Activated T-helper 2 cell treated with anti-CD3 and anti-CD28 coated beads, Interferon-gamma antibody, Interleukin-2, Interleukin-4, amounts not matched to agents 10 μg/mL and 5 μg/mL and 100 μg/mL, durations not matched to agents 14 hours and 24 hours and 36 hours (primary cell): ENCODE data around the gene NIN. TPM values are rescaled to one million over a fixed set of nuclear protein-coding genes. Genes with fewer than 3 reads are reported as not detected.

Experiments
- DNase-seq: peaks from one replicate; pipeline ENCODE4 v3.0.0; 2021; ENCODE audit warnings: low spot score
- H3K27ac Mint-ChIP-seq: one replicate; pipeline ENCODE4 v1.8.0; 2021; ENCODE audit warnings: mixed read lengths
- H3K27me3 Mint-ChIP-seq: one replicate; pipeline ENCODE4 v1.8.0; 2021; ENCODE audit warnings: low read depth, mixed read lengths
- H3K36me3 Mint-ChIP-seq: one replicate; pipeline ENCODE4 v1.8.0; 2021; ENCODE audit warnings: low read depth, mixed read lengths
- H3K4me1 Mint-ChIP-seq: one replicate; pipeline ENCODE4 v1.8.0; 2021; ENCODE audit warnings: low read depth, mixed read lengths
- H3K4me3 Mint-ChIP-seq: one replicate; pipeline ENCODE4 v1.8.0; 2021; ENCODE audit warnings: low read depth, mild to moderate bottlenecking, moderate library complexity, mixed read lengths
- H3K9me3 Mint-ChIP-seq: one replicate; pipeline ENCODE4 v1.8.0; 2021; ENCODE audit warnings: mixed read lengths
- intact Hi-C: fragments of 100-400 bp; cut with micrococcal nuclease; formaldehyde crosslinking; loops from one replicate; pipeline ENCODE4 v1.15.1; 2023
- total RNA-seq: library from RNA; stranded (reverse); gene quantifications from 2 replicates; pipeline ENCODE4 v1.2.3, GENCODE V29; 2022

NIN gene
- total RNA-seq, 1 donor from 2014 or later: 45.1 TPM

DNA sequence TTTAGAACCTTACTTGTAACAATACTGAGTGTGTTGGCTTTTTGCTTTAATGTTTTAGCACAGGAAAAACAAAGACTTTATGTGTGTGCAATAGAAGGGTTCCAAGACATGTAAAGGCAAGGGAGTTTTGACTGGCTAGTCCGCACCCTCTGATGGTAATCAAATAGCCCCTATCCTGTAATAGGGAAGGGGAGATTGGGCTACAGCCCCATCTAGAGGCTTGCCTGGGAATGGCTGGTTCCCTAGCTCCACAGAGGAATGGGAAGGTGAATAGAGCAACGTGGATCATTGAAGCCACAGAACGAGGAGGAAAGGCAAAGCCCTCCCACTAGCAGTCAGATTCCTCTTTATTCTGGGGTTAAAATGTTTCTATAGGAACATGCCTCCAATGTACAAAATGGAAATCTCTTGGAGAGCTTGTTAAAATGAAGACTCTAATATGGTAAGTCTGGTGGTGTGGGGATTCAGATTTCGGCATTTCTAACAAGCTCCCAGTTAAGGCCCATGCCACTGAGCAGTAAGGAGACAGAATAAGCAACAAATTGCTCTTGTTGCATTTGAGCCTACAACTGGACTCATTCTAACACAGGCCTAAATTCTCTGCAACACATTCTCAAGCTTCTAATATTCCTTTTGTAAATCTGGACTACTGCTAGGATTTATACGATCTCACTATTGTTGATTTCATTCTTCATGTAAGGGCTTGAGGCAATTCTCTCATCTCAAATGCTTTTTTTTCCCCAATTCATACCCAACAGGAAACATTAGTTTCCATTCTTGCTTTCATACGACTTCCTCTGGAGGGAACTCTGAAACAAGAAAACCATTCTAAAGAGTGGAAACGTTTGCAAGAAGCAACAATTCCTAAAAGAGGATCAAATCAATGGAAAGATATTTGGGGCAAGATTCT is 57.1 kb downstream of the NIN start:
- H3K27ac Mint-ChIP-seq: no peak overlapping the region
- peaks cover 58% of the 10 kb centered on the region for H3K36me3 Mint-ChIP-seq
- intact Hi-C loops: loop anchor here (1.0 kb wide), 1 partner anchor 231 kb away; no protein-coding TSS in a partner anchor
- H3K4me3 Mint-ChIP-seq: no peak overlapping the region
- DNase-seq: no peak
- H3K9me3 Mint-ChIP-seq: no peaks in the 10 kb centered on the region
- peaks cover 15% of the 10 kb centered on the region for H3K4me1 Mint-ChIP-seq
- no peaks in the 10 kb centered on the region for H3K27me3 Mint-ChIP-seq

DNA sequence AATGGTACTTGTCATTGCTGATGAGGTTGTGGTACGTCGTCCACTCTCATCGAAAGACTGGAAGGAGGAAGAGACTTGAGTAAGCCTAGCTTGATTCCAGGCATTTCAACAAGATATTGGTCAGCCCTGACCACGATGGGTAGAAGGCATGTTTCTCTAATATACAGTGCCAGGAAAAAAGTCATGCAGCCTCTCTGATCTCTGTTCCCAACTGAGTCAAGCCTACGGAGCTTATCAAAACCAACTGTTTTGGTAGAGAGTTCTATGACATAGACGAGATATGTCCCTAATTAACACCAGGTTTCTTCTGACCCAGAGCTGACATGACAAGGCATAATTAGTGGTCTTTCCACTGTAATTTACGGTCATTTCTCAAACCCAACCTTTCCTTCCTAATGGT is 58.5 kb downstream of the NIN start:
- H3K4me1 Mint-ChIP-seq: peaks cover 10% of the 10 kb centered on the region
- peaks cover 66% of the 10 kb centered on the region for H3K36me3 Mint-ChIP-seq
- H3K4me3 Mint-ChIP-seq: no peak overlapping the region
- no peaks in the 10 kb centered on the region for H3K27me3 Mint-ChIP-seq
- H3K9me3 Mint-ChIP-seq: no peaks in the 10 kb centered on the region
- no peak for DNase-seq
- intact Hi-C loops: no loop called here
- no peak overlapping the region for H3K27ac Mint-ChIP-seq

DNA sequence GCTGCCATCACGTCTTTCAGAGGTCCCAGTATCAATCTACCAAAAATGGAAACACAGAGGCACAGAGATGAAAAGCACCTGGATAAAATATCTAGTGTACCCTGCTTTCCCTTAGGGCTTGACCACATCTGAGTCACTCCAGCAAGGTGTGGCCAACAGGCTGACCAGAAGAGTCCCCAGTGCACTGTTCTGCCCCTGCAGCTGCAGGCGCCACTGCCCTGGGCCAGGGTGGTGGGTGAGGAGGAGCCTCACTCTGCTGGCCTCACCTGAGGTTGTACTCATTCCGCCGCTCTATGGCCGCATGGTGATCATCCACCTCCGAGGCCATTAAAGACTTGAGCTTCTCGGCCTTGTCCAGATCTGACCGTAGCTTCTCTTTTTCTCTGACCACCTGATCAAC is 60.4 kb downstream of the NIN start:
- Mint-ChIP-seq H3K27ac (no peak overlapping the region), H3K4me1 (peaks cover 8% of the 10 kb centered on the region), H3K27me3 (no peaks in the 10 kb centered on the region), H3K4me3 (no peak overlapping the region), H3K36me3 (peaks cover 67% of the 10 kb centered on the region), H3K9me3 (no peaks in the 10 kb centered on the region)
- no peak for DNase-seq
- intact Hi-C loops: no loop called here

DNA sequence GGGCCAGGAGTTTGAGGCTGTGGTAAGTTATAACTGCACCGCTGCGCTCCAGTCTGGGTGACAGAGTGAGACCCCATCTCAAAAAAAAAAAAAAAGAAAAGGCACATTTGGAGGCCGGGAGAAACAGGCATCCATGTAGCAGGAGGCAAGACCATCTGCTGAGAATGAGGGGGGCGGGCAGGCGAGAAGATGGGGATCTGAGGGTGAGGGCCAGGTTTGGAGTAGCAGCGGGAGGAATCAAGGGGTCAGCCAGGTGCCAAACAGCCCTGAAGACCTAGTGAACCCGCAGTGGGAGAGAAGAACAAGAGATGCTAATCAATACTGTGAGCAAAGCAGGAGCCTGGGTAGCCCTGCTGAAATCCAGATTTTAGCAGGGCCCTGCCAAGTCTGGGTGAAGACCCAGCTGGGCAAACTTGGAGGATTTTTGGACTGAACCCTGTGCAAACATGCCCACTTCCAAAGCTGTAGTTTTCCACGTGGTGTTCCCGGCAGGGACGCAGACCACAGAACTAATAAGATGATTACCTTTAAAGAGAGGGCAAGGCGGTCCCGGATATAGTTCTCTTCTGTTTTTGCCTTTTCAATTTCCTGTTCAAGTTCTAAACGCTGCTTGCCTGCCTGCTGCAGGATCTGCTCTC is 61.0 kb downstream of the NIN start:
- H3K36me3 Mint-ChIP-seq: peaks cover 68% of the 10 kb centered on the region
- peaks cover 8% of the 10 kb centered on the region for H3K4me1 Mint-ChIP-seq
- H3K27ac Mint-ChIP-seq: no peak overlapping the region
- H3K9me3 Mint-ChIP-seq: no peaks in the 10 kb centered on the region
- intact Hi-C loops: no loop called here
- H3K27me3 Mint-ChIP-seq: no peaks in the 10 kb centered on the region
- DNase-seq: no peak
- no peak overlapping the region for H3K4me3 Mint-ChIP-seq

DNA sequence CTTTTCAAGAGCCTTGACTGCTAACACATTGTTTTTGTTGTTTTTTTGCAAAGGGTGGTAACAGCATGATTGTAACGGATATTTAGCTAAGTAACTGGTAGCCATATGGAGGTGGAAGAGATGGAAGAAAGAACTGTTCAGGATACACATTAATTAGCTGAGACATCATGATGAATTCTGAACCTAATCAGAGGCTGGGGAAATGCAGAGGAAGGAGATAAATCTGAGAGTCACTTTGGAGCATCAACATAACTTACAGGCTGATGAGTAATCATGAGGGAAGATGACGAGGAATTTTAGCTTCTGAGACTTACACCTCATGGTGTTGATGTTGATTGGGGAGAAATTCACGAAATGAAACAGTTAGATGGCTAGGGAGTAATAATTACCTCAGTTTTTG is 62.3 kb downstream of the NIN start:
- Mint-ChIP-seq H3K36me3 (peaks cover 70% of the 10 kb centered on the region), H3K4me3 (no peak overlapping the region), H3K27ac (no peak overlapping the region), H3K27me3 (no peaks in the 10 kb centered on the region), H3K4me1 (peaks cover 3% of the 10 kb centered on the region), H3K9me3 (no peaks in the 10 kb centered on the region)
- intact Hi-C loops: no loop called here
- no peak for DNase-seq

DNA sequence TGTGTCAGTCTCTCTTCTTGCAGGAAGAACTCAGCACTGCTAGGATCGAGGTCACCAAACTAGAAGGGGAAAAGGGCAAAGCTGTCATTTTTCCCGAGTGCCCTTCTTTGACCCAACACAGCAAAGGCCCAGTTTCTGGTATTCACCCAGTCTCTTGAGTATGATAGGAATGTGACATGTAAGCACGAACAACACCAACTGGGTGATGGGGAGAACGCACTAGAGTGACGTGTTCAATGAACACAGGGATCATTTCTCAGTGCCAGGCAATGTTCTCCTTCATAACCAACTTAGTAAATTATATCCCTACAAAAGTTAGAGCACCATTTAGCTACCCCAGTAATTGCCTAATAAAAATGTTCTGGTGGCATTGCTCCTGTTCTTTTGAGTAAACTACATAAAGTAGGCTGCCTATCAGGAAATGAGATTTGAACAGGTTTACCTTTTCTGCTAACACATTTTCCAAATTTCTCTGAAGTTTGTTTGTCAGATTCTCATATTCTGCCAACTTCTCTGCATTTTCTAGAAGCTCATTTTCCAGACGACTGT is 64.5 kb downstream of the NIN start:
- Mint-ChIP-seq H3K27me3 (no peaks in the 10 kb centered on the region), H3K36me3 (peaks cover 74% of the 10 kb centered on the region), H3K4me1 (peaks cover 20% of the 10 kb centered on the region), H3K4me3 (no peak overlapping the region), H3K27ac (no peak overlapping the region), H3K9me3 (no peaks in the 10 kb centered on the region)
- DNase-seq: no peak
- intact Hi-C loops: no loop called here

DNA sequence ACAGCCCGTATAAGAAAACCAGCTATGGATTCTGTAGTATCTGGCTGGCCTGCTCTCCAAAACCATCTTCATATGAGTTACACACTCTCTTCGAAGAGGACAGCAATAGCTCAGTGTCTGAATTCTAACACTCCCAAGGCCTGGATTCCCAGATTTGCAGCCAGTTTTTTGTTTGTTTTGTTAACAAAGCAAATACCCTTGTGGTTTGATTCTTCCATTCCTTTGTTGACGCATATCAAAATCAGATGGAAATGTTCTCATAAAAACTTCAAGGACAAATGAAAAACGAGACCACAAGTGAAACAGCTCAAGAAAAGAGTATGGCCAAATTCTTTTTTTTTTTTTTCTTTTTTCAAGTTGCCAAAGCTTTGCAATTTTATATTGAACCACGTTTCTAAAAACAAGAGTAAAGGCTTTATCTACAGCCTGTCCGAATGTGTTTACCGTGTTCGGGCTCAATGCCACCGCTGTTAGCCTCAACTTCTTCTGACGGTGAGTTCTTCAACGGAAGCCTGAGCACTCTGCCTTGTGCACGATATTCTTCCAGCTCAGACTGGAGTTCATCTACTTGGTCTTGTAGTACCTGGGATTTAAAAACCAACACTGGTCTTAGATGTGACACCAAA is 67.5 kb downstream of the NIN start:
- Mint-ChIP-seq H3K4me3 (no peak overlapping the region), H3K27ac (no peak overlapping the region), H3K27me3 (no peaks in the 10 kb centered on the region), H3K9me3 (no peaks in the 10 kb centered on the region), H3K4me1 (peaks cover 21% of the 10 kb centered on the region), H3K36me3 (peaks cover 70% of the 10 kb centered on the region)
- no peak for DNase-seq
- intact Hi-C loops: loop anchor here (2.0 kb wide), 1 partner anchor 97 kb away; no protein-coding TSS in a partner anchor

DNA sequence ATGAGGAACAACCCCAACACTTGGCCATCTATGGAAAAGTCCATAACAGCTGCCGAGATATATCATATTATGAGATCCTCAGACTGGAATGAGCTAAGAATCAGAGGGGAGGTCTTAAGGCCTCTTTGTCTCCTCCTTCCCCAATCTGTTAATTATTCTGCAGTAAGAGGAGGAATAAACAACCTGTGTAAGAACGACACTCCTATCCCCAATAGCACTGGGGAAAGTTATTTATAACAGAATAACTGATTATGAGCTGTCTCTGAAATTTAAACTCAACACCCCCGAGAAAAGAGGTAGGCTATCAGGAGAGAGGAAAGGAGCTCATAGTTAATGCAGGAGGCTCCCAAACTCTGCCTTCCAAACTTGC is 68.0 kb downstream of the NIN start:
- H3K27ac Mint-ChIP-seq: peak overlapping the region; percentile 63
- DNase-seq: no peak
- H3K36me3 Mint-ChIP-seq: peaks cover 65% of the 10 kb centered on the region
- no peaks in the 10 kb centered on the region for H3K9me3 Mint-ChIP-seq
- no peak overlapping the region for H3K4me3 Mint-ChIP-seq
- H3K4me1 Mint-ChIP-seq: peaks cover 21% of the 10 kb centered on the region
- H3K27me3 Mint-ChIP-seq: no peaks in the 10 kb centered on the region
- intact Hi-C loops: loop anchor here (1.0 to 2.0 kb wide), 3 partner anchors 26 to 96 kb away; no protein-coding TSS in a partner anchor

DNA sequence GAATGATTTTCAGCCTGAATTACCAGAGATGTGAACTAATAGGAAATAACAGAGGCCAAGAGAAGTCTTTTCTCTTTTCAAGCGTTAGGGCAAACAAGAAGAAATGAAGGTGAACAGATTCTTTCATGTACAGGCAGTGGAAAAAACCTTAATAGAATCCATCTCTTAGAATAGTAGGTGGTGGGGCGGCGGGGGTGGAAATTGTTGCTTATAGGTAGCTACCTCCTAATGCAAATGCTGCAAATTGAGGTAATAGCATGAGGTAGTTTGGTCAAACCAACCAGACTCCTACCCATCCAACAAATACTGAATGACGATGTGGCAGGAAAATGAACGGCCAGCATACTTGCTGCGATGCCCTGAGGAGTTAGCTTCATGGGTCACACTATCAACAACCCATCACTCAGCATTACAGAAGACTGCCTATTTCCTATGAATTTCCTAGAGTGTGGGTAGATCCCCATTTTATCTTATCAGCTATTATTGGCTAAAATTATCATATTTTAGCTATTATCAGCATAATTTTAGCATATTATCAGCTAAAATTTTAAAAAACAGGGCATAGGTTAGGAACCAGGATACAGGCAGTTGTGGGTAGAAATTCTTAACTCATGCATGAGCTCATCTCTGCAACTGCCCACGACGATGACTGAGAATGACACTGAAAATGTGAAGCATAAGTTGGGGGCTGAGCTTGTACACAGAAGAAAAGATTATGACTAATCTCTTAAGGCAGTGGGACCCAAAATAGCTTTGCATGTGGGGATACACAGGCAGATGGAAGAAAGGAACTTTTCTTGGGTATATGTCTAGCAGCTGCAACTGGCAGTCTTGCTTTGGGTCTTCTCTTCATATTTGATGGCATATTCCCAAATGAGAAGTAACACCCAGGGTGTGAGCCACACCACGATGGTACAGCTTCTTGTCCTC is 68.7 kb downstream of the NIN start:
- Mint-ChIP-seq H3K4me1 (peaks cover 21% of the 10 kb centered on the region), H3K36me3 (peaks cover 63% of the 10 kb centered on the region), H3K9me3 (no peaks in the 10 kb centered on the region), H3K27ac (peak overlapping the region; percentile 63), H3K27me3 (no peaks in the 10 kb centered on the region), H3K4me3 (no peak overlapping the region)
- intact Hi-C loops: loop anchor here (1.0 to 2.0 kb wide), 3 partner anchors 25 to 95 kb away; no protein-coding TSS in a partner anchor
- no peak for DNase-seq

DNA sequence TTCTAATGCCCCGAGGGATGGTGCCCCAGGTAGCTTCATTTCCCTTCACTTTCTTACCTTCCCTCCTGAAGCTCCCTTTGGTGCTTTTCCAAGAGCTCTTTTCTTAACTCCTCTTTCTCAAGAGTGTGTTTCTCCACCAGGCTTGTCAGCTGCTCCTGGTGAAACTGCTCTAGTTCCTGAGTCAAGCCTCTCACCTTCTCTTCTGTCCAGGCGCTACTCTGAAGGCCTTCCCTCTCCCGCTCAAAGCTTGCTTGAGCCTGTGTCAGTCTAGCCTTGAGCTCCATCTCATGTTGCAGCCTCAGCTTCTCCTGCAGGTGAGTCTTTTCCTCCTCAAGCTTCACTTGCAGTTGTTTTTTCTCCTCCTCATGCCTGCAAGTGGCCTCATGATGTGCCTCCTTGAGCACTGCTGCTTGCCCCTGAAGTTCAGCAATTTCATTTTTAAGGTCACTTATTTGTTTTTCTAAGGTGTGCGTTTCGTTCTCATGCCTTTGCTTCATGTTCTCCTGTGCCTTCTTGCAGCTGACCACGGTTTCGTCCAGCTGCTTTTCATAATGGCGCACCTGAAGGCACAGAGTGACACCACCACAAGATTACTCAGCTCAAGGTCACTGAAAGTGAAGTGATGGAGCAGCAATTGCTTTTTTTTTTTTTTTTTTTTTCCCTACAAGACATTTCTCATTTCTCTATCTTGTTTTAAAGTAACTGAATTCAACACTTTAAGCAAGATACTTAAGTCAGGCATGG is 71.0 kb downstream of the NIN start:
- Mint-ChIP-seq H3K4me3 (no peak overlapping the region), H3K4me1 (peaks cover 21% of the 10 kb centered on the region), H3K27me3 (no peaks in the 10 kb centered on the region), H3K27ac (no peak overlapping the region), H3K9me3 (no peaks in the 10 kb centered on the region), H3K36me3 (peaks cover 56% of the 10 kb centered on the region)
- intact Hi-C loops: no loop called here
- DNase-seq: no peak

DNA sequence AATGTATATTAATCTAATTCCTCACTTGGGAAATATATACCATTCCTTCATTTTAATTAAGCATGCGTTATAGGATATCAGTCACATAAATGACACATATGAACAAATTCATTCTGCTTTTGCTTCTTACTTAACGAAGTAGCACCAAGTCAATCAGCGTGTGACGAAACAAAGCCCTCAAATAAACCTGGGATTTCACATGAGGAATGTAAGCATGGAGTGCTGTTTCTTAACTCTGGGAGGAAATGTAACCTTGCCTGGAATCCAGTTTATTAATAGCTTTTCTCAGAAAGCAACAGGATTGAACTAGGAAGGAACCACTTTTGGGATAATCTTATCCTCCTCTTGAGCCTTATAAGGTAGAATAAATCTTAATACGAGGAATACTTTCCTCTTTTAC is 72.0 kb downstream of the NIN start:
- Mint-ChIP-seq H3K27ac (no peak overlapping the region), H3K27me3 (no peaks in the 10 kb centered on the region), H3K4me3 (no peak overlapping the region), H3K9me3 (no peaks in the 10 kb centered on the region), H3K4me1 (peaks cover 21% of the 10 kb centered on the region), H3K36me3 (peaks cover 51% of the 10 kb centered on the region)
- intact Hi-C loops: no loop called here
- DNase-seq: no peak
